Fibroblast of mammary gland (primary cell): Measurements from ENCODE around the gene SLC5A9.

ENCODE experiments used
- DNase-seq: peaks from one replicate; pipeline ENCODE4 v3.0.0-alpha.2; 2010; ENCODE audit warnings: low read depth
- H3K4me3 ChIP-seq: 2 replicates; pipeline ENCODE4 v1.5.1; 2011; ENCODE audit warnings: low read depth, mild to moderate bottlenecking, low read length, moderate library complexity; ENCODE audit not compliant: control insufficient read depth
- TF ChIP-seq, protein P1 (sequence below): conservative IDR thresholded peaks from 2 replicates; pipeline ENCODE4 v1.5.1; 2011; ENCODE audit warnings: low read depth, low read length, inconsistent platforms; ENCODE audit not compliant: control insufficient read depth, insufficient read depth

The SLC5A9 gene

DNA sequence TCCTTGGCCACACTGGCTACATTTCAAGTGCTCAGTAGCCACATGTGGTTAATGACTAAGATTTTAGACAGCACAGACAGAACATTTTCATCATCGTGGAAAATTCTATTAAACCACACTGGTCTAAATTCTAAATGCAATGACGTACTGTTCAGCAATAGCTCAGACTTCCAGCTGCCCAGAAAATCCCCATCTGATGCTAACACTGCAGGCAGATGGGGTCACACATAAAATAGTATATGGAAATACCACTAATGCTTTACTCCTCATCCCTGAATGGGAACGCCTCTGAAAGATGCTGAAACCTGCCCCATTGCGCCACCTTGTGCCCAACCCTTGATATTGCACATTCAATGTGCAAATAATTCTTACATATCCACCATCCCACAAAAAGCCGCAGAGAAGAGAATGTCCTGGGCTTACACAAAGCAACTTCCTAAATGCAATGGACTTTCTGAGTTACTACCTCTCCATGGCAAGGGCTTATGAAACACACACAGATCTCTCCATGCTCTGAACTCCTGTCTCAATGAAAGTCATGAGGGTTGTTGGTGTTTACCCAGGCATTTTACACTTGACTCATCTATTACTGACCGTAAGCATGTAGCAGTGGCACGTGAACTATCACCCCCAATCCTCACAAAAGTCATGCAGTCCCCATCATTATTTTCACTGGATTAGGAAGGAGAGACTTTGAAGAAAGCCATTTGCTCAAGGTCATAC, 20.3 kb upstream of the SLC5A9 start:
- TF ChIP-seq, protein P1, sequence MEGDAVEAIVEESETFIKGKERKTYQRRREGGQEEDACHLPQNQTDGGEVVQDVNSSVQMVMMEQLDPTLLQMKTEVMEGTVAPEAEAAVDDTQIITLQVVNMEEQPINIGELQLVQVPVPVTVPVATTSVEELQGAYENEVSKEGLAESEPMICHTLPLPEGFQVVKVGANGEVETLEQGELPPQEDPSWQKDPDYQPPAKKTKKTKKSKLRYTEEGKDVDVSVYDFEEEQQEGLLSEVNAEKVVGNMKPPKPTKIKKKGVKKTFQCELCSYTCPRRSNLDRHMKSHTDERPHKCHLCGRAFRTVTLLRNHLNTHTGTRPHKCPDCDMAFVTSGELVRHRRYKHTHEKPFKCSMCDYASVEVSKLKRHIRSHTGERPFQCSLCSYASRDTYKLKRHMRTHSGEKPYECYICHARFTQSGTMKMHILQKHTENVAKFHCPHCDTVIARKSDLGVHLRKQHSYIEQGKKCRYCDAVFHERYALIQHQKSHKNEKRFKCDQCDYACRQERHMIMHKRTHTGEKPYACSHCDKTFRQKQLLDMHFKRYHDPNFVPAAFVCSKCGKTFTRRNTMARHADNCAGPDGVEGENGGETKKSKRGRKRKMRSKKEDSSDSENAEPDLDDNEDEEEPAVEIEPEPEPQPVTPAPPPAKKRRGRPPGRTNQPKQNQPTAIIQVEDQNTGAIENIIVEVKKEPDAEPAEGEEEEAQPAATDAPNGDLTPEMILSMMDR = peak; percentile 90
- DNase-seq = peak; percentile 99
- no peak overlapping the region for H3K4me3 ChIP-seq

DNA sequence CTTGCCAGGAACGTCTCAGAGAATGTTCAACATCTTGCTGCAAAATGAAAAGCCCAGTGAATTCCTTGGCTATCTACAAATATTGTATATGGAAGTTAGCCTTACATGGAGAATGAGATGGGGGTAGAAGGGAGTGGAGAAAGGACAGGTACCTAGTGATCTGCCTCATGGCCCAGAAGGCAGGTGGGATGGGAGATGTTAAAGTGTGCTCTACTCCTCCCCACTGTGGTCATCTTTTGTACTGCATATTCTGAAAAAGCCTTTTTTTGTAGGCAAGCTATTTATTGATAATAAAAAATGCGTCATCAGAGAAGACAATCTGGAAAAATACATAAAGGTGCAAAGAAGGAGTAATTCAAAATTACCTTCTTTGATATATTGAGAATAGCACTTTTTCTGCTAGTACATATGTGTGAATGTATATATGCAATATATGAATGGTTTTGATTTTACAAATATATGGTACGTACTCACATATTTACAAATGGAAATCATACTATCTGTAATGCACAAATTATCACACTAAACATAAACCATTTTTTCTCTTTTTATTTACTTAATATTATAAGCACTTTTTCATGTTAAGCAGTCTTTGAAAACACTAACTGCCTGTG, 19.1 kb upstream of the SLC5A9 start:
- H3K4me3 ChIP-seq = no peak overlapping the region
- DNase-seq = peak; percentile 50
- TF ChIP-seq, protein P1 = peak; percentile 69

DNA sequence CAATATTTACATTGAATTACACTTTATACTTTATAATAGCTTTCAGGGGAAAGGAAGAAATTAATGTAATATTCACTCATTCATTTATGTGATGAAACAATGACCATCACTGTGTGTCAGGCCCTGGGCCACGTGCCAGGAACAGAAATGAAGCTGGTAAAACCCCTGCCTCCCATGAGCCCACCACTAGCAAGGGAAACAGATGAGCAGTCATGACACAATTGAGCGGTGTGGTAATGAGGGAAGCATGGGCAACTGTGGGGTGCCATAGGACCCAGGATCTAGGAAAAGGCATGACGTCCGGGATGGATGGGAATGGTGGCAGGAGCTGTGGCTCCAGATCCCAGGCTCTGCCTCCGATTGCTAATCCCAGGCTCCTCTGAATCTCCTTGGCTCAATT, 17.0 kb upstream of the SLC5A9 start:
- TF ChIP-seq, protein P1 = no peak
- H3K4me3 ChIP-seq = no peak overlapping the region
- peak; percentile 23 for DNase-seq

DNA sequence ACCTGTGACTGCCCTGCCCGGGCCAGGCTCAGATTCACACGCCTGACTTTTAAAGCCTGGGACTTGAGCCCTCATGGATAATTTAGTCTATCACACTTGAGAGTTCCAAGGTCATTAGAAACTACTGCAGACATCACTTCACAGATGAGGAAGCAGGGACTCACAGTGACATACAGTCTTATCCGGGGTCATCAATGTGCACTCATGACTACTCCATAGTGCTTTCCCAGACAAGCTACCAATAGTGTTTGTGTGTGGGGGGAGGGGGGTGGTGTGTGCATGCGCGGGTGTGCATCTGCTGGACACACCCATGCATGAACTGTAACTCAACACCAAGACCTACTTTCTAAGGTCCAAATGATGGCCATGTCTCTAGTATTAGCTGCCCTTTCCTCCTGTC, 16.1 kb upstream of the SLC5A9 start:
- TF ChIP-seq, protein P1 = no peak
- no peak overlapping the region for H3K4me3 ChIP-seq
- DNase-seq = no peak

DNA sequence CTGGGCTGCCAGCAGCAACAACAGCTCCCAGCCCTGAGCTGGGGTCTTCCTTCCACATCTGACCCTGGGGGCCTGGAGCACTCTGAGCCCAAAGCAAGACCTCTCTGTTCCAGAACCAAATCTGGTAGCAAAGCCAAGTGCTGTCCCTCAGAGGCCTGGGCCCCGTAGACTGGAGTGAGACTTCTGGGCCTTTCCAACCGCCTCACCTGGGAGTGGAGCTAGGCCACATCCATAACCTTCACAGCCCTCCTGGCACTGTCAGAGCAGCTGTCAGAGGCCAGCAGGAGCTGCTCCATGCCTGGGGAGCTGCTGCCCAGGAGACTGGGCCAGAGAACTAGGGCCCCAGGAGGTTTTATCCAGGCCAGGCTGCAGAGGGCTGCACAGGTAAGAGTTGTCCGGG, 15.4 kb upstream of the SLC5A9 start:
- TF ChIP-seq, protein P1 = no peak
- no peak for DNase-seq
- H3K4me3 ChIP-seq = no peak overlapping the region

DNA sequence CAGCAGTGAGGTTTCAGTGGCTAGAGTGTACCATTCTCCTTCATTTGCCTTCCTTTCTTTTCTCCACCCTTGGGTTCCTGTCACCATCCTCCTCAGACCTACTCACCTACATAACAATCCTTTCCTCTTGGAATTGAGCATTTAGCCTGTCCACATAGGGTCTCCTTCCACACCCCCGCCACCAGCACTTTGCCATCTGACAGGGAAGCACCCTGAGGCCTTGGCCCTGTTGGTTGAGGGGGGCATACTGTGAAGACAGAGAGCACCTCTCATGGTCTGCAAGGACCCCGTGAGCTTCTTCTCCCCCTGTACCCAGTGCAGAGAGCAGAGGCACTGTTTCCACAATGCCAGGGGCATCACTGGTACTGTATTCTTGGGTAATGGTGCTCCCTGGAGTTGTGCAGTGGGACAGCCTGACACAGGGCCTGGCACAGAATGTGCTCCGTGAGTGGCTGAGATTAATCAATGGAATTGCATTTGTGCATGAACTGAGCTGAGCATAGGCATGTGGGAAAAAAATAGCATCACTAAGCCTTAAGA, 14.9 kb upstream of the SLC5A9 start:
- no peak for DNase-seq
- no peak overlapping the region for H3K4me3 ChIP-seq
- TF ChIP-seq, protein P1 = no peak
